HG03571 (cell line): ENCODE measurements around the gene LPP.

Experiments used
- ATAC-seq: cut with Tn5 transposase; IDR thresholded peaks from one replicate; pipeline ENCODE4 v1.9.1; 2021; ENCODE audit not compliant: unreplicated experiment

LPP gene

DNA sequence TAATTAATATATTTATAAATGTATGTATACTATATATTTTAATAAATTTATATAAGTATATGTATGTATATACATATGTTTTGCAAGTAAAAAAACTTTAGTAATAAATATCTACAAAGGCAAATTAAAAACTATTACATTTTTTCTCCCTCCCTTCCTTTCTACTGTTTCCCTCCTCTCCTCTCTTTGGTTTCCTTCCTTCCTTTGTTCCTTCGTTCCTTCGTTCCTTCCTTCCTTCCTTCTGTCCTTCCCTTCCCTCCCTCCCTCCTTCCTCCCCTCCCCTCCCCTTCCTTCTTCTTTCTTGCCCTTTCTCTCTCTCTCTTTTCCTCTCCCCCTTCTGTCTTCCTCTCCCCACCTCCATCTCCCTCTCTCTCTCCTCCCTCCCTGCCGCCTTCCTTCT, 423.6 kb downstream of the LPP start:
- ATAC-seq = no peak

GRCh38 chr3:188578576-188579363, 424.8 kb downstream of the LPP start:
- no peak for ATAC-seq

GRCh38 chr3:188580223-188580622, 426.3 kb downstream of the LPP start:
- no peak for ATAC-seq

DNA sequence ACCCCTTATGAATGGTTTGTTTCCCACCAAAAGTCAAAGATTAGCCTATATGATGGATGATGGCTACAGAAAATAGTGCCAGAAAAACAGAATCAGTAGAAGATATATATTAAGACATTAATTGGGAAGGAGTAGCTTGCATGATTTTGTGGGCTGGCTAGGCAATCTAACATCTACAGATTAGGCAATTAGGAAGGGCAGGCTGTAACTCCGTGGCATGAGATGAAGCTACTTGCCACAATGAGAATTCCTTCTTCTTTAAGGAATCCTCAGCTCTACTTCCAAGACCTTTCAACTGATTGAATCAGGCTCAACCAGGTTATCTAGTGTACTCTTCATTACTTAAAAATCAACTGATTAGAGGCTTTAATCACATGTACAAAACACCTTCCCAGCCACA, 426.7 kb downstream of the LPP start:
- ATAC-seq = no peak

- no peak for ATAC-seq
Measured at GRCh38 chr3:188581365-188581764, 427.4 kb downstream of the LPP start.

DNA sequence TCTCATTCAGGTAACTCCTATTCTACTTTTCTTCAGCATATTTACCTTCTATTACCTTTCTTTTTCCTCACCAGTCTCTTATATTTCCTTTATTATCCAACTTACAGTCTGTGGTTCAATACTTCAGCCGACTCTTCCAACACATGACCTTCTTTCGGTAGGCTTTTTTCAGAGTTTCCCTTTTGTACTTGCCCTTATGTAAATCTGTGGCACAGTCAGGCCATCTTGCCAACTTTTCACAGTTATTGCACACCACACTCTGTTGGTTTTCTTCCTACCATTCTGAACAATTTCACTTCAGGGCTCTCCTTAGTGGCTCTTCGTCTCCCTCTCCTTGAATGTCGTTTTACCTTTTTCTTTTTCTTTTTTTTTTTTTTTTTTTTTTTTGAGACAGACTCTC, 427.8 kb downstream of the LPP start:
- no peak for ATAC-seq

GRCh38 chr3:188583341-188584161, 429.6 kb downstream of the LPP start:
- no peak for ATAC-seq

DNA sequence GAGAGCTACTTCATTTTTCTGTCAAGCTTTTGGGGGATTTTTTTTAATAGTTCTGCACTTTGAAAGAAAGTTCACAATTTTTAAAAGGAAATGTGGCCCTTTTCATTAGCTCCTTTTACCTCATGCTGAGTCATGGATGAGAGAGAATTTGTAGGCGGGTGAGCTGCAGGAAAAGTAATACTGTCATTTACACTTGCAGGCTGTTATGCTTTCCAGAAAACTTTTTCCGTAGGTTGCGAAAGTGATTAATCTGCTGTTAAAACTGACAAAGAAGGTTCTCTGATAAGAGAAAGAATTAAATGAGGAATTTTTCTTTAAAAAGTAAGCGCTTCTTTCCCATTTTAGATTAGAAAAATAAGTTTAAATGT, 430.2 kb downstream of the LPP start:
- ATAC-seq = no peak

- no peak for ATAC-seq
Measured at GRCh38 chr3:188584958-188585689, 431.2 kb downstream of the LPP start.

DNA sequence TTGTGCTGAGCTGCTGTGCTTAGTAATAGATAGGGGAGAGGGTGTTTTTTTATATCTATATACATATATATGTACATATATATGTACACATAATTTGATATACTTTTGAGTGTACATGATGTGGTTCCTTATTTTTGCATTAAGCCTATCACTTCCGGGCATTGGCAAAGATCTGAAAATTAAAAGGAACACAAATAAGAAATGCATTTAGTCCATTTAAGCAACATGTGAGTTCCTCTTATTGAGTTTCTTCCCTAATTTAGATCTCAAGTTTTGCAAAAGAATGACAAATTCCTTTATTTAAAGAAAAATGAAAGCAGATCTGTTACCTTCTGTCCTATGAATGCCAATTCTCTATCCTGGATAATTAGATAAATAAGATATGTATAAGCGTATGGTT, 435.1 kb downstream of the LPP start:
- no peak for ATAC-seq

- no peak for ATAC-seq
Measured at GRCh38 chr3:188589771-188590170, 435.8 kb downstream of the LPP start.

GRCh38 chr3:188590557-188590956, 436.6 kb downstream of the LPP start:
- ATAC-seq = no peak

GRCh38 chr3:188594139-188594538, 440.2 kb downstream of the LPP start:
- ATAC-seq = no peak

- ATAC-seq = no peak
Measured at GRCh38 chr3:188595890-188596376, 442.0 kb downstream of the LPP start.

GRCh38 chr3:188598894-188599293, 444.9 kb downstream of the LPP start:
- no peak for ATAC-seq

DNA sequence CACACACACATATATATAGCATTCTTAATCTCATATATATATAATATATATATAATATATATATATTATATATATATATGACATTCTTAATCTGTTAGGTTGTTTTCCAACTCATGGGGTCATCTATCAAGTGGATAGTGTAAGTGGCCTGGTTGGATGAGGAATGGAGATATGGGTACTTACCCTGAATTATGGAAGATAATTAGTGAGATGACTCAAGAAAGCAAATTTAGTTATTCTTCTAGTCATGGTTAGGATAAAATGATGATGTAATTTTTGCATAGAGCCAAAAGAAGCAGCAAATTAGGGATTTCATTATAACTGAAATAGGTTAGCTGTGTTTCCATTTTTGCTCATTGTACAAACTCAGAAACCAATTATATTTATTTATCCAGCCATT, 448.2 kb downstream of the LPP start:
- ATAC-seq = no peak

- ATAC-seq = no peak
Measured at GRCh38 chr3:188602620-188603019, 448.7 kb downstream of the LPP start.

GRCh38 chr3:188604651-188605050, 450.7 kb downstream of the LPP start:
- ATAC-seq = no peak

DNA sequence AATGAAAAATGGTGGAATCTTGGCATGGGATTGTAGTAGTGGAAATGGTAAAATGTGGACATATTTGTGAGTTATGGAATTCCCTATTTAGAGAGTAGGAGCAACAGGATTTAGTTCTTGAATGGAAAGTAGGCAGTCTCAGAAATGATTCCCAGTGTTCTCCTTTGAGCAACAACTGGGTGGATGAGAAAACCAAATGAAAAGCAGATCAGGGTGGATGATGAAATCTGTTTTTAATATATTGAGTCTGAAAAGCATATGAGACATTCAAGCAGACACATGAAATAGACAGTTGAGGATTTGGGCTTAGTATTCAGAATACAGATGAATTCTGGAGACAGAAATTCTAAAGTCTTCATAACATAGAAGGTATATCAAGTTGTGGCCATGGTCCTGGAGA, 451.3 kb downstream of the LPP start:
- no peak for ATAC-seq

DNA sequence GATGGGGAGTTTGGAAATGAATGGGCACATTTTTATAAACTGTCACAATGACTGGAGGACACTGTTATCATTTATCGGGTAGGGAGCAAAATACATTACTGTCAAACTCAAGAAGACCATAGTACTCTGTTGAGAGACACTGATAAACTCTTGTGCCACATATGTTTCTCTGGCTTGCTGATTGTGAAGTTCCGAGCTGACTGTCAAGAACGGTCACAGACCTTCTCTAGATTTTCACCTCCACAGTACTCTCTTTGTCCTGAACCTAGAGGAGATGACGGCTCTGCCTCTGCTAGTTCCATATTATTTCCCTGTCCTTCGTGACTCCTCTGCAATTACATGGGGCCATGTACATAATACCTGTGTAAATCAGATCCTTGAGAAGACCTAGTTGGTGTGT, 451.9 kb downstream of the LPP start:
- ATAC-seq = no peak

- ATAC-seq = no peak
Measured at GRCh38 chr3:188607805-188608315, 453.9 kb downstream of the LPP start.
